ENCODE results near the gene RMDN2.

GRCh38 chr2:37928377-37928776, 3.3 kb downstream of the RMDN2 start:
- TF ChIP-seq CTCF (IDR thresholded peaks at IDR 0.05; ENCODE audit: low read depth, low read length) (no peak), MYC (IDR thresholded peaks at IDR 0.05; ENCODE audit: low read depth, low read length) (no peak), POLR2A (IDR thresholded peaks at IDR 0.05; ENCODE audit: extremely low read depth, insufficient read length) (no peak)

Measured in NB4 (cell line).